ENCODE measurements around the gene PDAP1. TPM values are rescaled to one million over a fixed set of nuclear protein-coding genes. Genes with fewer than 3 reads are reported as not detected.

PDAP1 gene
- total and polyA plus RNA-seq, 2 of the 8 experiments (the other 6 are each of a cell fraction or from before 2014, with no cell fraction given) = 26.6 to 169 TPM

DNA sequence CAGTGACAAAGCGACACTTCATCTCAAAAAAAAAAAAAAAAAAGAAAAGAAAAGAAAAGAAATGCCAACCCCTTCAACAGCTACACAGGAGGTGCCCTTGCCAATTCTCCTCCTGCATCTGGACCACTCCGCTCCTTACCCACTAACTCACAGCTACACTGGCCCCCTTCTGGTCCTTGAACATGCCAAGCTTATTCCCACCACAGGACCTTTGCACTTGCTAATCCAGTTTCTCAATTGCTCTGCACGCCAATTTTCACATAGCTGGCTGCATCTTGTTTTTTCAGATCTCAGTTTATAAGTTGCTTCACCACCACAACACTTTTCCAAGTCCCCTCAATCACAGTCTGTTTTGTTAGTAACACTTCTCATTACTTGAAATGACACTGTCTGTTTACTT, 5.5 kb downstream of the PDAP1 start:
- Histone ChIP-seq H3K14ac (ENCODE audit: insufficient read length) (no peak overlapping the region), H3K9me3 (ENCODE audit: insufficient read depth in 2 of 2, low read depth in 1 of 2, low read length in 1 of 2) (no peaks in the 10 kb centered on the region), H3K18ac (ENCODE audit: extremely low read depth, low read length) (no peak overlapping the region), H3K4ac (replicated peaks; ENCODE audit: insufficient read length, low read depth, low read length) (no peak overlapping the region), H3K56ac (replicated peaks; ENCODE audit: insufficient read length, low read depth, low read length) (no peak overlapping the region), H3K4me3 (ENCODE audit: extremely low read depth in 1 of 4, insufficient read depth in 2 of 4, low read depth in 3 of 4, low read length in 4 of 4) (no peak overlapping the region), H3K23me2 (ENCODE audit: low read depth, low read length) (peaks cover 6% of the 10 kb centered on the region), H3K9ac (replicated peaks in 1 of 4; ENCODE audit: extremely low read depth in 1 of 4, low read depth in 3 of 4, low read length in 3 of 4) (no peak overlapping the region), H3K27ac (ENCODE audit: low read depth, low read length) (no peak overlapping the region), H3K79me2 (ENCODE audit: control insufficient read depth in 1 of 2, insufficient read depth in 2 of 2, low read length in 2 of 2) (peaks cover 19 to 46% of the 10 kb centered on the region in 2 experiments), H4K5ac (ENCODE audit: insufficient read length, low read depth, low read length) (no peak overlapping the region), H2AK5ac (ENCODE audit: low read depth, low read length) (no peak overlapping the region), H2BK120ac (replicated peaks; ENCODE audit: low read depth, low read length) (no peak overlapping the region), H4K8ac (ENCODE audit: extremely low read depth, insufficient read depth, low read length) (no peak overlapping the region; the same call in 1 of the 2 replicates), H2BK12ac (ENCODE audit: low read depth, low read length) (no peak overlapping the region), H3K4me2 (ENCODE audit: insufficient read depth in 1 of 2, low read depth in 2 of 2, low read length in 2 of 2) (no peak overlapping the region), H2AFZ (ENCODE audit: low read length) (no peak overlapping the region), H4K91ac (replicated peaks; ENCODE audit: insufficient read length, low read length) (no peak overlapping the region), H3K79me1 (ENCODE audit: low read depth, low read length) (peaks cover 21% of the 10 kb centered on the region), H2BK20ac (ENCODE audit: low read length) (no peak overlapping the region), H3K36me3 (ENCODE audit: control insufficient read depth in 2 of 4, insufficient read depth in 4 of 4, low read length in 3 of 4) (peaks cover 27 to 66% (median 52%) of the 10 kb centered on the region in 4 experiments; a peak in 7 of 8 replicates), H3K4me1 (replicated peaks in 1 of 4; ENCODE audit: control insufficient read depth in 3 of 4, insufficient read depth in 4 of 4, low read length in 3 of 4) (peaks cover 0 to 3% (median under 1%) of the 10 kb centered on the region in 4 experiments; a peak in 2 of 7 replicates), H2BK15ac (ENCODE audit: low read length) (no peak overlapping the region), H4K20me1 (replicated peaks in 1 of 2; ENCODE audit: control insufficient read depth in 1 of 2, insufficient read depth in 2 of 2, low read length in 2 of 2) (peaks cover 24 to 43% of the 10 kb centered on the region in 2 experiments), H3K23ac (ENCODE audit: insufficient read length) (no peak overlapping the region), H3K27me3 (replicated peaks in 1 of 4; ENCODE audit: control insufficient read depth in 3 of 4, extremely low read depth in 1 of 4, insufficient read depth in 3 of 4, low read length in 3 of 4) (no peaks in the 10 kb centered on the region), H2BK5ac (ENCODE audit: low read depth, low read length) (no peak overlapping the region)
- ChIA-PET POLR2A (ENCODE audit: partially characterized antibody) (interaction anchor here (0.5 to 8.4 kb wide), 3 partner anchors 9 to 32 kb away, joined by 3 to 150 read pairs (median 3); no protein-coding TSS in a partner anchor), CTCF (ENCODE audit: partially characterized antibody) (interaction anchor here (0.6 to 2.1 kb wide), 5 partner anchors 13 to 680 kb away, joined by 3 to 8 read pairs (median 4); no protein-coding TSS in a partner anchor)
- no peak for DNase-seq (ENCODE audit: low read depth in 1 of 2, low spot score in 2 of 2)
- 100% methylated on average over 3 of the region's 3 CpGs; no CpG with 5 or more reads in 1 of the 2 experiments for WGBS, 2 experiments (ENCODE audit: extremely low coverage in 1 of 2, insufficient coverage in 1 of 2, insufficient read length in 1 of 2, insufficient replicate concordance in 2 of 2, low coverage in 1 of 2, low lambda C conversion rate in 2 of 2, missing lambda C conversion rate in 1 of 2)
- FAIRE-seq = no peak
- TF ChIP-seq SAP30 (IDR thresholded peaks at IDR 0.05; ENCODE audit: insufficient read depth, insufficient replicate concordance, low read length) (no peak), NANOG (IDR thresholded peaks at IDR 0.05; ENCODE audit: insufficient read depth, low read depth, low read length, poor library complexity, severe bottlenecking) (no peak), EP300 (IDR thresholded peaks at IDR 0.05; ENCODE audit: borderline replicate concordance in 1 of 2, low read depth in 2 of 2, low read length in 2 of 2) (no peak), BACH1 (IDR thresholded peaks at IDR 0.05; ENCODE audit: low read length) (no peak), TAF1 (IDR thresholded peaks at IDR 0.05; ENCODE audit: low read depth, low read length) (no peak), CHD1 (IDR thresholded peaks at IDR 0.05; ENCODE audit: low read depth, low read length) (no peak), CTBP2 (IDR thresholded peaks at IDR 0.05; ENCODE audit: borderline replicate concordance, insufficient read depth, insufficient read length, low read length) (no peak), BCL11A (IDR thresholded peaks at IDR 0.05; ENCODE audit: low read depth in 2 of 2, low read length in 2 of 2) (no peak), KDM5A (IDR thresholded peaks at IDR 0.05; ENCODE audit: low read length) (no peak), KDM1A (IDR thresholded peaks at IDR 0.05; ENCODE audit: borderline replicate concordance, low read length) (no peak), YY1 (IDR thresholded peaks at IDR 0.05; ENCODE audit: low read depth, low read length) (no peak), SUZ12 (IDR thresholded peaks at IDR 0.05; ENCODE audit: low read length) (no peak)
- TF ChIP-seq, protein P1, sequence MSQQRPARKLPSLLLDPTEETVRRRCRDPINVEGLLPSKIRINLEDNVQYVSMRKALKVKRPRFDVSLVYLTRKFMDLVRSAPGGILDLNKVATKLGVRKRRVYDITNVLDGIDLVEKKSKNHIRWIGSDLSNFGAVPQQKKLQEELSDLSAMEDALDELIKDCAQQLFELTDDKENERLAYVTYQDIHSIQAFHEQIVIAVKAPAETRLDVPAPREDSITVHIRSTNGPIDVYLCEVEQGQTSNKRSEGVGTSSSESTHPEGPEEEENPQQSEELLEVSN (IDR thresholded peaks at IDR 0.05) = no peak
